K562 (cell line): Measurements from ENCODE around the gene PTH1R. TPM values are rescaled to one million over a fixed set of nuclear protein-coding genes. Genes with fewer than 3 reads are reported as not detected.
A peak's percentile ranks its signal among the peaks of the same experiment; 100 is the strongest.

ENCODE experiments used
- CHD4 ChIP-seq: fragments of 200-600 bp; sonication (generic); IDR thresholded peaks from 3 replicates; pipeline ENCODE4 v1.6.1; 2012; ENCODE audit warnings: low read depth, mild to moderate bottlenecking, mixed read lengths, low read length, inconsistent platforms; ENCODE audit not compliant: insufficient read depth, insufficient replicate concordance, poor library complexity, severe bottlenecking
- FOSL1 ChIP-seq: fragments of 200-800 bp; sonication (Bioruptor generic); conservative IDR thresholded peaks from 2 replicates; pipeline ENCODE4 v1.6.1; 2016; ENCODE audit warnings: missing genetic modification characterization, missing compliant biosample characterization
- NR4A1 ChIP-seq, 2 experiments: fragments of 250-450 bp in 1 of 2; fragments of 450-650 bp in 1 of 2; sonication (Bioruptor Pico) in 1 of 2; IDR thresholded peaks; 2 replicates each; pipeline versions ENCODE4 v1.4.0 to v1.6.1; 2016 to 2020; ENCODE audit warnings: mild to moderate bottlenecking in 2 of 2, missing compliant biosample characterization in 1 of 2, missing genetic modification characterization in 1 of 2, moderate library complexity in 1 of 2
- RCOR1 ChIP-seq, 2 experiments: IDR thresholded peaks; 2 replicates each; pipeline ENCODE4 v1.6.1; 2012; ENCODE audit warnings: low read depth in 2 of 2, low read length in 2 of 2, borderline replicate concordance in 1 of 2, improper control_type of control experiment in 1 of 2
- TGIF2 ChIP-seq: sonication (generic); formaldehyde crosslinking; IDR thresholded peaks from 2 replicates; pipeline ENCODE4 v1.8.1; 2022; ENCODE audit warnings: mild to moderate bottlenecking, missing genetic modification reagents, moderate library complexity
- ZFX ChIP-seq: sonication (generic); formaldehyde crosslinking; IDR thresholded peaks from 2 replicates; pipeline ENCODE4 v1.8.0; 2022; ENCODE audit warnings: mild to moderate bottlenecking, missing genetic modification reagents, moderate library complexity
- polyA plus RNA-seq, 8 experiments: library from polyadenylated mRNA; depleted of rRNA in 4 of 8; stranded (reverse) in 5 of 8; unstranded in 3 of 8; fragments of >200 nt; fragmentation: Nextera tagmentation in 2 of 8; fragmentation: Illumina TruSeq in 1 of 8; extraction: Ambion mirVana in 2 of 8; extraction: Trizol in 1 of 8; gene quantifications; 2 replicates each; pipeline versions ENCODE4 v1.2.1 to v1.2.3, GENCODE V29; 2011 to 2014; ENCODE audit warnings: inconsistent platforms in 1 of 8, missing spikeins in 1 of 8
- total RNA-seq, 7 experiments: library from RNA; depleted of rRNA in 6 of 7; stranded (reverse); fragments of >200 nt in 6 of 7; fragmentation: Illumina TruSeq in 2 of 7; extraction: Trizol in 2 of 7; gene quantifications; 2 replicates each; pipeline versions ENCODE4 v1.2.1 to v1.2.3, GENCODE V29; 2011 to 2021; ENCODE audit warnings: low replicate concordance in 1 of 7
- TF ChIP-seq, protein P1 (sequence below), 2 experiments: fragments of 450-650 bp; formaldehyde crosslinking in 1 of 2; IDR thresholded peaks; 2 replicates each; pipeline versions ENCODE4 v1.4.0 to v1.6.1; 2014 to 2020; ENCODE audit warnings: mild to moderate bottlenecking in 2 of 2, borderline replicate concordance in 1 of 2, low read depth in 1 of 2
- TF ChIP-seq, protein P2 (sequence below): sonication (generic); formaldehyde crosslinking; IDR thresholded peaks from 2 replicates; pipeline ENCODE4 v1.8.0; 2022; ENCODE audit warnings: mild to moderate bottlenecking, missing genetic modification reagents, borderline replicate concordance

The PTH1R gene
- total and polyA plus RNA-seq, 9 of the 15 experiments (the other 6 are each of a cell fraction or from before 2014, with no cell fraction given), result not detected

DNA sequence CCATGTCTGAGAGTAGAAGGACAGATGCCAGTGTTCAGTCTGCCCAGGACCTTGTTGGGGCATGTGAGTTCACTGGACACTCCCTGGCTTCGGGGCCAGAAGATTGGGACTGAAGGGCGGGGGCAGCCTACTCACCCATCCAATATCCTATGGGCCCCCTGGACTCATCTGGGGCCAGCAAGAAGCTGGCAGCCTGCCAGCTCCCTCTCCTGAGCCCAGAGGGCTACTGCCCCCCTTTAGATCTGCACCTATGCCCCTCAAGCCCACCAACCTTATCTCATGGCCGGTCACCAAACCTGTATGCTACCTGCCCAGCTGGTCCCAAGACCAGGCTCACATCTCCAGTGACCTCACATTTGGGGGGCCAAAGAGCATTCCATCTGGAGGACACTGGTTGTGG is 8.1 kb downstream of the PTH1R start (continued):
- TF ChIP-seq, protein P1, sequence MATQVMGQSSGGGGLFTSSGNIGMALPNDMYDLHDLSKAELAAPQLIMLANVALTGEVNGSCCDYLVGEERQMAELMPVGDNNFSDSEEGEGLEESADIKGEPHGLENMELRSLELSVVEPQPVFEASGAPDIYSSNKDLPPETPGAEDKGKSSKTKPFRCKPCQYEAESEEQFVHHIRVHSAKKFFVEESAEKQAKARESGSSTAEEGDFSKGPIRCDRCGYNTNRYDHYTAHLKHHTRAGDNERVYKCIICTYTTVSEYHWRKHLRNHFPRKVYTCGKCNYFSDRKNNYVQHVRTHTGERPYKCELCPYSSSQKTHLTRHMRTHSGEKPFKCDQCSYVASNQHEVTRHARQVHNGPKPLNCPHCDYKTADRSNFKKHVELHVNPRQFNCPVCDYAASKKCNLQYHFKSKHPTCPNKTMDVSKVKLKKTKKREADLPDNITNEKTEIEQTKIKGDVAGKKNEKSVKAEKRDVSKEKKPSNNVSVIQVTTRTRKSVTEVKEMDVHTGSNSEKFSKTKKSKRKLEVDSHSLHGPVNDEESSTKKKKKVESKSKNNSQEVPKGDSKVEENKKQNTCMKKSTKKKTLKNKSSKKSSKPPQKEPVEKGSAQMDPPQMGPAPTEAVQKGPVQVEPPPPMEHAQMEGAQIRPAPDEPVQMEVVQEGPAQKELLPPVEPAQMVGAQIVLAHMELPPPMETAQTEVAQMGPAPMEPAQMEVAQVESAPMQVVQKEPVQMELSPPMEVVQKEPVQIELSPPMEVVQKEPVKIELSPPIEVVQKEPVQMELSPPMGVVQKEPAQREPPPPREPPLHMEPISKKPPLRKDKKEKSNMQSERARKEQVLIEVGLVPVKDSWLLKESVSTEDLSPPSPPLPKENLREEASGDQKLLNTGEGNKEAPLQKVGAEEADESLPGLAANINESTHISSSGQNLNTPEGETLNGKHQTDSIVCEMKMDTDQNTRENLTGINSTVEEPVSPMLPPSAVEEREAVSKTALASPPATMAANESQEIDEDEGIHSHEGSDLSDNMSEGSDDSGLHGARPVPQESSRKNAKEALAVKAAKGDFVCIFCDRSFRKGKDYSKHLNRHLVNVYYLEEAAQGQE (IDR thresholded peaks at IDR 0.05; ENCODE audit: borderline replicate concordance), result peak; percentile 40
- TF ChIP-seq, protein P1 (CRISPR knock-in tag; IDR thresholded peaks at IDR 0.05; ENCODE audit: low read depth), result no peak
- TF ChIP-seq CHD4 (no peak), TGIF2 (CRISPR knock-in tag) (no peak), RCOR1 (IDR thresholded peaks at IDR 0.05; ENCODE audit: borderline replicate concordance in 1 of 2, low read depth in 2 of 2, low read length in 2 of 2) (no peak), ZFX (no peak), FOSL1 (tag) (no peak), NR4A1 (CRISPR knock-in tag; IDR thresholded peaks at IDR 0.05) (no peak), NR4A1 (tag; IDR thresholded peaks at IDR 0.05) (no peak)
- TF ChIP-seq, protein P2, sequence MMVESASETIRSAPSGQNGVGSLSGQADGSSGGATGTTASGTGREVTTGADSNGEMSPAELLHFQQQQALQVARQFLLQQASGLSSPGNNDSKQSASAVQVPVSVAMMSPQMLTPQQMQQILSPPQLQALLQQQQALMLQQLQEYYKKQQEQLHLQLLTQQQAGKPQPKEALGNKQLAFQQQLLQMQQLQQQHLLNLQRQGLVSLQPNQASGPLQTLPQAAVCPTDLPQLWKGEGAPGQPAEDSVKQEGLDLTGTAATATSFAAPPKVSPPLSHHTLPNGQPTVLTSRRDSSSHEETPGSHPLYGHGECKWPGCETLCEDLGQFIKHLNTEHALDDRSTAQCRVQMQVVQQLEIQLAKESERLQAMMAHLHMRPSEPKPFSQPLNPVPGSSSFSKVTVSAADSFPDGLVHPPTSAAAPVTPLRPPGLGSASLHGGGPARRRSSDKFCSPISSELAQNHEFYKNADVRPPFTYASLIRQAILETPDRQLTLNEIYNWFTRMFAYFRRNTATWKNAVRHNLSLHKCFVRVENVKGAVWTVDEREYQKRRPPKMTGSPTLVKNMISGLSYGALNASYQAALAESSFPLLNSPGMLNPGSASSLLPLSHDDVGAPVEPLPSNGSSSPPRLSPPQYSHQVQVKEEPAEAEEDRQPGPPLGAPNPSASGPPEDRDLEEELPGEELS (CRISPR knock-in tag), result no peak
